Loucy (cell line): Measurements from ENCODE around the gene PIM3.

ENCODE experiments used
- H2AFZ ChIP-seq: fragments of 200-600 bp; sonication (generic); 2 replicates; pipeline ENCODE4 v1.6.0; 2016; ENCODE audit warnings: antibody characterized with exemption, mild to moderate bottlenecking, low read length, moderate library complexity
- H3F3A ChIP-seq: fragments of 200-600 bp; 2 replicates; pipeline ENCODE4 v1.6.0; 2016; ENCODE audit warnings: antibody characterized with exemption, low read depth, mild to moderate bottlenecking
- H3K27me3 ChIP-seq: fragments of 200-600 bp; sonication (generic); 2 replicates; pipeline ENCODE4 v1.6.1; 2014; ENCODE audit warnings: low read length, mild to moderate bottlenecking; ENCODE audit not compliant: insufficient read depth, poor library complexity, severe bottlenecking
- H3K36me3 ChIP-seq: fragments of 200-600 bp; sonication (generic); 2 replicates; pipeline ENCODE4 v1.6.1; 2016; ENCODE audit warnings: low read length; ENCODE audit not compliant: insufficient read depth
- H3K4me1 ChIP-seq: fragments of 200-600 bp; sonication (generic); 2 replicates; pipeline ENCODE4 v1.5.1; 2014; ENCODE audit warnings: low read length, mild to moderate bottlenecking; ENCODE audit not compliant: insufficient read depth, poor library complexity, severe bottlenecking
- H3K4me2 ChIP-seq: fragments of 200-600 bp; sonication (generic); 2 replicates; pipeline ENCODE4 v1.6.0; 2014; ENCODE audit warnings: antibody characterized with exemption, low read length, low read depth, mild to moderate bottlenecking; ENCODE audit not compliant: poor library complexity, severe bottlenecking
- H3K4me3 ChIP-seq: fragments of 200-600 bp; sonication (generic); 2 replicates; pipeline ENCODE4 v1.5.1; 2014; ENCODE audit warnings: low read length, mild to moderate bottlenecking, mixed read lengths; ENCODE audit not compliant: poor library complexity, severe bottlenecking
- H3K79me2 ChIP-seq: fragments of 200-600 bp; sonication (generic); 2 replicates; pipeline ENCODE4 v1.6.1; 2014; ENCODE audit warnings: low read length; ENCODE audit not compliant: insufficient read depth
- H3K9ac ChIP-seq: fragments of 200-600 bp; sonication (generic); 2 replicates; pipeline ENCODE4 v1.6.0; 2014; ENCODE audit warnings: mild to moderate bottlenecking, low read depth, low read length, moderate library complexity; ENCODE audit not compliant: poor library complexity, severe bottlenecking
- H3K9me2 ChIP-seq: fragments of 200-600 bp; sonication (generic); replicated peaks from 2 replicates; pipeline ENCODE4 v1.6.1; 2016; ENCODE audit warnings: low read depth, low read length, mixed read lengths
- H3K9me3 ChIP-seq: fragments of 200-600 bp; sonication (generic); 2 replicates; pipeline ENCODE4 v1.6.1; 2014; ENCODE audit warnings: mild to moderate bottlenecking, antibody characterized with exemption, low read length, low read depth; ENCODE audit not compliant: insufficient read depth
- H4K20me1 ChIP-seq: fragments of 200-600 bp; sonication (generic); 2 replicates; pipeline ENCODE4 v1.6.0; 2014; ENCODE audit warnings: antibody characterized with exemption, low read length, mild to moderate bottlenecking; ENCODE audit not compliant: insufficient read depth, poor library complexity, severe bottlenecking
- EZH2phosphoT487 ChIP-seq: fragments of 200-600 bp; IDR thresholded peaks from 2 replicates; pipeline ENCODE4 v1.6.1; 2018; ENCODE audit warnings: antibody characterized with exemption, mild to moderate bottlenecking, moderate library complexity, borderline replicate concordance
- TF ChIP-seq, protein P1 (sequence below): fragments of 200-600 bp; sonication (generic); conservative IDR thresholded peaks from 2 replicates; pipeline ENCODE4 v1.5.1; 2014; ENCODE audit warnings: mild to moderate bottlenecking, antibody characterized with exemption, low read length

The PIM3 gene

DNA sequence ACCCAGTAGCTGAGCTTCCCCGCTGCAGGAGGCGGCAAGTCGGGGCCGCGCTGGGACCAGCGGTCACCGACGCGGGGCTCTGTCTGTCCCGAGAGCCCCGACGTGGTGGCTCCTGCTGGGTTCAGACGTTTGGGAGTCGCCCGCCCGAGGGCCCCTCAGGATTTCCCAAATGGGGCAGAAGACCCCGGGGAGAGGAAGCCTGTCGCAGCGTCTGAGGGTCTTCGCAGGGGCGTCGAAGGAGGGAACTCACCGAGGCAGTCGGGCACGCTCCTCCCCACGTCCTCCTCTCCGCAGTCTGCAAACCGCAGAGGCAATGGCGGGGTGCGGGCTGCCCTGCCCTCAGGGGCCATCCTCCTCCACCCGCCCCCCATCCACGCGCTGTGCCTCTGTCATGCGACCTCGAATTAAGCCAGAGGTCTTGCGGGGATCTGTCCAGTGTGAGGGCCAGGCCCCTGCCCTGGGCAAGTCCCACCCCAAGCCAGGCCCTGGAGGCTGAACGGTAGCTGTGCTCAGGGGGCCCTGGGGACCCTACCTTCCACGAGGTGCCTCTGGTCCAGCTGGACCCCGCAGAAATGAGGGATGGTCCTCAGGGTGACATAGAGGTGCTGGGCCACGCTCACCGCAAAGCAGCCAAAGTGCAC lies 39.5 kb downstream of the PIM3 start:
- Histone ChIP-seq H4K20me1 (no peaks in the 10 kb centered on the region), H3K36me3 (no peaks in the 10 kb centered on the region), H3K4me1 (no peaks in the 10 kb centered on the region), H3K4me2 (no peak overlapping the region), H3K9me2 (no peaks in the 10 kb centered on the region), H3K79me2 (no peaks in the 10 kb centered on the region), H2AFZ (no peak overlapping the region), H3K9ac (no peak overlapping the region), H3K27me3 (no peaks in the 10 kb centered on the region), H3F3A (no peaks in the 10 kb centered on the region), H3K9me3 (no peaks in the 10 kb centered on the region), H3K4me3 (no peak overlapping the region)
- TF ChIP-seq, protein P1, sequence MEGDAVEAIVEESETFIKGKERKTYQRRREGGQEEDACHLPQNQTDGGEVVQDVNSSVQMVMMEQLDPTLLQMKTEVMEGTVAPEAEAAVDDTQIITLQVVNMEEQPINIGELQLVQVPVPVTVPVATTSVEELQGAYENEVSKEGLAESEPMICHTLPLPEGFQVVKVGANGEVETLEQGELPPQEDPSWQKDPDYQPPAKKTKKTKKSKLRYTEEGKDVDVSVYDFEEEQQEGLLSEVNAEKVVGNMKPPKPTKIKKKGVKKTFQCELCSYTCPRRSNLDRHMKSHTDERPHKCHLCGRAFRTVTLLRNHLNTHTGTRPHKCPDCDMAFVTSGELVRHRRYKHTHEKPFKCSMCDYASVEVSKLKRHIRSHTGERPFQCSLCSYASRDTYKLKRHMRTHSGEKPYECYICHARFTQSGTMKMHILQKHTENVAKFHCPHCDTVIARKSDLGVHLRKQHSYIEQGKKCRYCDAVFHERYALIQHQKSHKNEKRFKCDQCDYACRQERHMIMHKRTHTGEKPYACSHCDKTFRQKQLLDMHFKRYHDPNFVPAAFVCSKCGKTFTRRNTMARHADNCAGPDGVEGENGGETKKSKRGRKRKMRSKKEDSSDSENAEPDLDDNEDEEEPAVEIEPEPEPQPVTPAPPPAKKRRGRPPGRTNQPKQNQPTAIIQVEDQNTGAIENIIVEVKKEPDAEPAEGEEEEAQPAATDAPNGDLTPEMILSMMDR, result no peak
- TF ChIP-seq EZH2phosphoT487, result no peak

DNA sequence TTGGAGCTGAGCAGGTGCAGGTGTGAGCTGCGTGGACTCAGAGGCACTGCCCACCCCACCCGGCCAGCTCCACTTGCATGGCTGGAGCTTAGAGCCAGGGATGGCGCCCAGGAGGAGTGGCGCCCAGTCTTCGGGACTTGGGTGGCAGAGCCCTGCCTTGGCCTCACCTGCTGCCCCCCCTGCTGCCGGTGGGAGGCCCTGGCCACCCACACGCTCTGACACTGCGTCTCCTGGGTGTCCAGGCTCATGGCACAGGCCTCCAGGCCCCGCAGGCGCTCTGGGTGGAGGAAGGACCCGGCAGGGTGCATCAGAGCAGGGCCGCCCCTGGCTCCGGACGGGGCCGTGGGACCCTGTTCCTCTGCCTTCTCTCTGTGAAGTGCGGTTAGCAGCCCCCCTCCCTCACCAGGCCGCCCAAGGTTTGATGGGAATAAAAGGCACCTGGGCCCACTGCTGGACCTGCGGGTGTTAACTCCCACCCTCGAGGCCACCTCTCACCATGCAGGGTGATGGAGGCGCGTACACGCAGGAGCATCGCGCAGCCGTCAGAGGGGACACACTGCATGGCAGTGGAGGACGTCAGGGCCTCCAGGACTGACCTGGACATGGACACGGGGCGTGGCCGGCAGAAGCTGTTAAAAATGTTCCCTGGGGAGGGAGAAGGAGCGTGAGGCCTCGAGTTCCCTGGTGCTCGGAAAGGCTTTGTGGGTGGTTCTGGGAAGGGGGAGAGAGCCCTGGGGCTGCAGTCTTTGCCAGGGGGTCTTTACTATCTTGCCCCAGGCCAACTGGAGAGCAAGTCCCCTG lies 40.2 kb downstream of the PIM3 start:
- H3K4me2 ChIP-seq, result no peak overlapping the region
- H3K36me3 ChIP-seq, result no peaks in the 10 kb centered on the region
- H3K9me2 ChIP-seq, result no peaks in the 10 kb centered on the region
- no peaks in the 10 kb centered on the region for H3K4me1 ChIP-seq
- no peak overlapping the region for H3K4me3 ChIP-seq
- H3F3A ChIP-seq, result no peaks in the 10 kb centered on the region
- H3K79me2 ChIP-seq, result no peaks in the 10 kb centered on the region
- H3K27me3 ChIP-seq, result no peaks in the 10 kb centered on the region
- H3K9me3 ChIP-seq, result no peaks in the 10 kb centered on the region
- H3K9ac ChIP-seq, result no peak overlapping the region
- H2AFZ ChIP-seq, result no peak overlapping the region
- TF ChIP-seq, protein P1, result no peak
- TF ChIP-seq EZH2phosphoT487, result no peak
- no peaks in the 10 kb centered on the region for H4K20me1 ChIP-seq

DNA sequence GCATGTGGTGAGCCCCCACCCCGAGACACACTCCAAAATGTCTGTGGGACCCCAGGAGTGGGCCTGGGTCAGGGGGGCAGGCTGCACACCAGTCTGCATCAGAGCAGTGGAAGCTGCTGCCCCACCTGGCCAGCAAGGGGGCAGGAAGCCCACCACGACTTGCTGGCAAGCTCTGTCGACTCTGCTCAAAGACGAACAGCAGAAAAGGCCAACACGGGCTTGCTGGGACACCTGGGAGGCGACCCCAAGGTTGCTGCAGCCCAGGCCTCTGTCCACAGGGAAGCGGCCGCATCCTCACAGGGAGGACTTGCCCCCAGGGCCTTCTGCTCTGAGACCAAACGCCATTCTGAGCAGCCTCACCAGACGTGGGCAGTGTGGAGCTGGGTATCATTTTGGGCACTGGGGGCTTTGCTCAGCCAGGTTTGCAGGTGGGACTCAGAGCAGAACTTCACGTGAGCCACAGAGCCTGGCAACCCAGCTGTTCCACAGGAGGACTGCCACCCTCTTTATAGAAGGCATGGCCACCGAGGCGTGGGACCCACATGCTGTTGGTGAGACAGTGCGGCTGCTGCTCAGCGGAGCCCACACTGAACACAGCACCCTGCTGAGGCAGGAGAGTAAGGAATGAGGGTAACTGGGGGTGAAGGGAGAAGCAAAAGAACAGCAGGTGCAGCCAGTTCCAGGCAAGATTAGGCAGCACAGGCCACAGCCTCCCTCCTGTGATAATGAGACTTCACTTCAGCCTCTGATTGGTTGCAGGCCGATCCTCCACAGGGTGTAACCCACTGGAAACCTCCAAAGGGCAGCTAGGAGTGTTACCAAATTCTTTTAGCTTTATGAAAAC lies 41.0 kb downstream of the PIM3 start:
- H3K36me3 ChIP-seq, result no peaks in the 10 kb centered on the region
- no peaks in the 10 kb centered on the region for H3K79me2 ChIP-seq
- H3K9me3 ChIP-seq, result no peaks in the 10 kb centered on the region
- H2AFZ ChIP-seq, result no peak overlapping the region
- no peaks in the 10 kb centered on the region for H4K20me1 ChIP-seq
- H3K4me3 ChIP-seq, result no peak overlapping the region
- H3K4me1 ChIP-seq, result no peaks in the 10 kb centered on the region
- H3K9ac ChIP-seq, result no peak overlapping the region
- TF ChIP-seq, protein P1, result peak; percentile 29
- TF ChIP-seq EZH2phosphoT487, result no peak
- no peaks in the 10 kb centered on the region for H3K27me3 ChIP-seq
- no peak overlapping the region for H3K4me2 ChIP-seq
- H3K9me2 ChIP-seq, result no peaks in the 10 kb centered on the region
- H3F3A ChIP-seq, result no peaks in the 10 kb centered on the region
